ENCODE measurements around the gene FGF1.
A peak's percentile ranks its signal among the peaks of the same experiment; 100 is the strongest.
"Not testable (repeated sequence)": the region's sequence is repeated elsewhere in the genome, so short reads cannot be mapped to it uniquely, and the experiment has no call there.

FGF1 gene

GRCh38 chr5:142667831-142668230 is 18.1 kb downstream of the FGF1 start:
- DNase-seq = no peak

GRCh38 chr5:142664636-142665035 is 21.3 kb downstream of the FGF1 start:
- no peak for DNase-seq

GRCh38 chr5:142664067-142664466 is 21.8 kb downstream of the FGF1 start:
- no peak for DNase-seq

- peak; percentile 30 for DNase-seq
These were observed 22.6 kb downstream of the FGF1 start for GRCh38 chr5:142663246-142663645.

- DNase-seq = no peak
These were observed 23.9 kb downstream of the FGF1 start for GRCh38 chr5:142661957-142662356.

- no peak for DNase-seq
These were observed 24.7 kb downstream of the FGF1 start for GRCh38 chr5:142661143-142661542.

GRCh38 chr5:142660731-142661130 is 25.2 kb downstream of the FGF1 start:
- no peak for DNase-seq

- DNase-seq = no peak
These were observed 25.7 kb downstream of the FGF1 start for GRCh38 chr5:142660196-142660595.

GRCh38 chr5:142659405-142659804 is 26.5 kb downstream of the FGF1 start:
- DNase-seq = no peak

- no peak for DNase-seq
These were observed 27.6 kb downstream of the FGF1 start for GRCh38 chr5:142658278-142658677.

- no peak for DNase-seq
These were observed 28.4 kb downstream of the FGF1 start for GRCh38 chr5:142657446-142657845.

- DNase-seq = peak; percentile 70
These were observed 30.3 kb downstream of the FGF1 start for GRCh38 chr5:142655339-142656267.

GRCh38 chr5:142654578-142655058 is 31.3 kb downstream of the FGF1 start:
- no peak for DNase-seq

- DNase-seq = no peak
These were observed 32.6 kb downstream of the FGF1 start for GRCh38 chr5:142653321-142653720.

- DNase-seq = no peak
These were observed 33.3 kb downstream of the FGF1 start for GRCh38 chr5:142652563-142652962.

GRCh38 chr5:142650881-142651280 is 35.0 kb downstream of the FGF1 start:
- no peak for DNase-seq

GRCh38 chr5:142650060-142650459 is 35.8 kb downstream of the FGF1 start:
- DNase-seq = no peak

GRCh38 chr5:142648108-142648507 is 37.8 kb downstream of the FGF1 start:
- not testable (repeated sequence) for DNase-seq

GRCh38 chr5:142645456-142645855 is 40.4 kb downstream of the FGF1 start:
- DNase-seq = no peak

- DNase-seq = peak; percentile 100
These were observed 41.1 kb downstream of the FGF1 start for GRCh38 chr5:142644640-142645361.

- peak; percentile 51 for DNase-seq
These were observed 41.8 kb downstream of the FGF1 start for GRCh38 chr5:142644127-142644526.

- peak; percentile 66 for DNase-seq
These were observed 42.3 kb downstream of the FGF1 start for GRCh38 chr5:142643634-142644033.

GRCh38 chr5:142642427-142642826 is 43.5 kb downstream of the FGF1 start:
- no peak for DNase-seq

- peak; percentile 32 for DNase-seq
These were observed 44.2 kb downstream of the FGF1 start for GRCh38 chr5:142641711-142642110.
